ENCODE data around the gene AIFM3. TPM values are rescaled to one million over a fixed set of nuclear protein-coding genes. Genes with fewer than 3 reads are reported as not detected.
"Not testable (repeated sequence)": the region's sequence is repeated elsewhere in the genome, so short reads cannot be mapped to it uniquely, and the experiment has no call there.

Gene AIFM3
- total RNA-seq, 1 experiment from 2014 or later: not detected

- H3K4me3 ChIP-seq (ENCODE audit: low read length): no peak overlapping the region
- no peaks in the 10 kb centered on the region for H3K9me2 ChIP-seq (replicated peaks; ENCODE audit: insufficient read depth, low read length)
- no peaks in the 10 kb centered on the region for H3K9me3 ChIP-seq (ENCODE audit: low read length)
- H2AFZ ChIP-seq (ENCODE audit: low read length): no peak overlapping the region
- peaks cover 18% of the 10 kb centered on the region for H3K36me3 ChIP-seq (ENCODE audit: insufficient read depth, low read length)
- no peaks in the 10 kb centered on the region for H3K27me3 ChIP-seq (ENCODE audit: low read length)
- peaks cover 65% of the 10 kb centered on the region for H4K20me1 ChIP-seq (ENCODE audit: insufficient read depth, low read depth, low read length)
- DNase-seq: no peak
- H3K27ac ChIP-seq (ENCODE audit: low read length): no peak overlapping the region
- H3K4me1 ChIP-seq (ENCODE audit: low read length): peaks cover 11% of the 10 kb centered on the region
- H3K9ac ChIP-seq (ENCODE audit: low read length): no peak overlapping the region
- no peak overlapping the region for H3K4me2 ChIP-seq (ENCODE audit: low read depth, low read length, poor library complexity, severe bottlenecking)
- peaks cover 97% of the 10 kb centered on the region for H3K79me2 ChIP-seq (ENCODE audit: low read length)
These were observed 29.0 kb upstream of the AIFM3 start for GRCh38 chr22:20937794-20938671.

DNA sequence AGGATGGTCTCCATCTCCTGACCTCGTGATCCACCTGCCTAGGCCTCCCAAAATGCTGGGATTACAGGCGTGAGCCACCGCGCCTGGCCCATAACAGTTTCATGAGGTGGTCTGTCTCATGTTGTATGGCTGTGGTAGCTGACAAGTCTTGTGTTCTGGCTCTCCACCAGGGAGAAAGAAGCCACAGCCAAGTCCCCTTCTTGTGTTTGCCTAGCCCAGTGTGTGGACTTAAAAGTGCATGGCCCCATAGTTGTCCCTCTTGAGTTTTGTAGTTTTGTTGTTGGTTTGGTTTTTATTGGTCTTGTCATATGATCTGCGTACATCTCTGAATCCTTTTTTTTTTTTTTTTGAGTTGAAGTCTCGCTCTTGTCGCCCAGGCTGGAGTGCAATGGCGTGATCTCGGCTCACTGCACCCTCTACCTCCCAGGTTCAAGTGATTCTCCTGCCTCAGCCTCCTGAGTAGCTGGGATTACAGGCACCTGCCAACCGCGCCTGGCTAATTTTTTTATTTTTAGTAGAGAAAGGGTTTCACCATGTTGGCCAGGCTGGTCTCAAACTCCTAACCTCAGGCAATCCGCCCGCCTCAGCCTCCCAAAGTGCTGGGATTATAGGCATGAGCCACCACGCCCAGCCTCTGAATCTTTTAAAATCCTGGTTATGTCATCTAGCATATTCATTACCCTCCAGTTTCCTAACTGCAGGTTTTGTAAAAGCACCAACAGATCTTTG, 27.4 kb upstream of the AIFM3 start:
- H3K9me3 ChIP-seq (ENCODE audit: low read length); H3K9ac ChIP-seq (ENCODE audit: low read length); H3K27ac ChIP-seq (ENCODE audit: low read length); H3K9me2 ChIP-seq (replicated peaks; ENCODE audit: insufficient read depth, low read length); H3K4me2 ChIP-seq (ENCODE audit: low read depth, low read length, poor library complexity, severe bottlenecking); H3K4me3 ChIP-seq (ENCODE audit: low read length); DNase-seq; H3K27me3 ChIP-seq (ENCODE audit: low read length); H2AFZ ChIP-seq (ENCODE audit: low read length): not testable (repeated sequence)
- Histone ChIP-seq H3K36me3 (ENCODE audit: insufficient read depth, low read length) (peaks cover 12% of the 10 kb centered on the region), H4K20me1 (ENCODE audit: insufficient read depth, low read depth, low read length) (peaks cover 65% of the 10 kb centered on the region), H3K79me2 (ENCODE audit: low read length) (peaks cover 98% of the 10 kb centered on the region), H3K4me1 (ENCODE audit: low read length) (peaks cover 11% of the 10 kb centered on the region)

DNA sequence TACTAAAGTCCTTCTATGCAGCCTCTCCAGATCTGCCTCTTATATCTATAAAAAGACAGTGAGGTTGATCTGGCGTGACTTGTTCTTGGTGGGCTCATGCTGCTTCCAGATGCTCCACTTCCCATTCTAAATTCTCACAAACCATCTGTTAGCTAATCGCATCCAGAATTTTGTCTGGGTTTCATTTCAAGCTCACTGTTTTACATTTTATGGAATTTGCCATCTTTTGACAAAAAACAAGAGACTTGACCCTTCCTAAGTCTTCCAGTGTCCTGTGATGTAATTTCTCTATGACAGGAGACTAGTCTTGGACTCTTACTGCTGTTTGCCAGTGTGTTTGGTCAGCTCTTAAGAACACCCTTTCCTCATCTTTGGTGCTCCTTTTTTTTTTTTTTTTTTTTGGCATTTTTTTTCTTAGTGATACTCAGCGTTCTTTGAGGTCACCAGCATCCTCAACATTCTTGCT, 26.8 kb upstream of the AIFM3 start:
- H3K9me2 ChIP-seq (replicated peaks; ENCODE audit: insufficient read depth, low read length): no peaks in the 10 kb centered on the region
- H3K4me3 ChIP-seq (ENCODE audit: low read length): no peak overlapping the region
- H3K4me1 ChIP-seq (ENCODE audit: low read length): peaks cover 11% of the 10 kb centered on the region
- no peak overlapping the region for H3K4me2 ChIP-seq (ENCODE audit: low read depth, low read length, poor library complexity, severe bottlenecking)
- H3K36me3 ChIP-seq (ENCODE audit: insufficient read depth, low read length): peaks cover 12% of the 10 kb centered on the region
- H4K20me1 ChIP-seq (ENCODE audit: insufficient read depth, low read depth, low read length): peaks cover 68% of the 10 kb centered on the region
- no peaks in the 10 kb centered on the region for H3K27me3 ChIP-seq (ENCODE audit: low read length)
- no peak overlapping the region for H3K27ac ChIP-seq (ENCODE audit: low read length)
- H3K79me2 ChIP-seq (ENCODE audit: low read length): peaks cover 98% of the 10 kb centered on the region
- H2AFZ ChIP-seq (ENCODE audit: low read length): no peak overlapping the region
- H3K9ac ChIP-seq (ENCODE audit: low read length): no peak overlapping the region
- no peaks in the 10 kb centered on the region for H3K9me3 ChIP-seq (ENCODE audit: low read length)
- no peak for DNase-seq

DNA sequence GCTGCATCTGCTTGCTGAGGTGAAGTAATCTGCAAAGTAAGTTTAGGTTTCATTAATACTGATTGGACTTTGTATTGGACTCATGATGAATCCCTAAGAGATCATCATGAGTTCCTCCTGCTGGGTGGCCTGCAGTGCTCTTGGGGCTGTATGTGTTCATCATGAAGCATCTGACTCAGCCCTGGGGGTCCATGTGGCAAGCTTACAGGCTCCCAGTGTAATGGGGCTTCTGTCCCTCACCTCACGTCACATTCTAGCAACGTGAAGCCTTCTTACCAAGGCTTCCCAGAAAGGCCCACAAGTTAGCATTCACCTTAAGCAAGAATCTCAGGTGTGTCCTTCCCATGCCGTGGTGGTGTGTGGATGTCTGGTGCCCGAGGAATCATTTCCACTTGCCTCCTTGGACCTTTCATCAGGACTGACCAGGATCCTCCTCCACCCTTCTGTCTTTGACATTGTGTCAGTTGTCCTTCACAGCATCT, 26.1 kb upstream of the AIFM3 start:
- H3K27me3 ChIP-seq (ENCODE audit: low read length): no peaks in the 10 kb centered on the region
- H3K36me3 ChIP-seq (ENCODE audit: insufficient read depth, low read length): peaks cover 17% of the 10 kb centered on the region
- peaks cover 74% of the 10 kb centered on the region for H4K20me1 ChIP-seq (ENCODE audit: insufficient read depth, low read depth, low read length)
- no peak overlapping the region for H3K4me2 ChIP-seq (ENCODE audit: low read depth, low read length, poor library complexity, severe bottlenecking)
- H3K4me1 ChIP-seq (ENCODE audit: low read length): peaks cover 11% of the 10 kb centered on the region
- H3K9ac ChIP-seq (ENCODE audit: low read length): no peak overlapping the region
- no peak overlapping the region for H2AFZ ChIP-seq (ENCODE audit: low read length)
- DNase-seq: no peak
- no peak overlapping the region for H3K4me3 ChIP-seq (ENCODE audit: low read length)
- H3K79me2 ChIP-seq (ENCODE audit: low read length): peaks cover 98% of the 10 kb centered on the region
- no peaks in the 10 kb centered on the region for H3K9me3 ChIP-seq (ENCODE audit: low read length)
- H3K9me2 ChIP-seq (replicated peaks; ENCODE audit: insufficient read depth, low read length): no peaks in the 10 kb centered on the region
- no peak overlapping the region for H3K27ac ChIP-seq (ENCODE audit: low read length)

DNA sequence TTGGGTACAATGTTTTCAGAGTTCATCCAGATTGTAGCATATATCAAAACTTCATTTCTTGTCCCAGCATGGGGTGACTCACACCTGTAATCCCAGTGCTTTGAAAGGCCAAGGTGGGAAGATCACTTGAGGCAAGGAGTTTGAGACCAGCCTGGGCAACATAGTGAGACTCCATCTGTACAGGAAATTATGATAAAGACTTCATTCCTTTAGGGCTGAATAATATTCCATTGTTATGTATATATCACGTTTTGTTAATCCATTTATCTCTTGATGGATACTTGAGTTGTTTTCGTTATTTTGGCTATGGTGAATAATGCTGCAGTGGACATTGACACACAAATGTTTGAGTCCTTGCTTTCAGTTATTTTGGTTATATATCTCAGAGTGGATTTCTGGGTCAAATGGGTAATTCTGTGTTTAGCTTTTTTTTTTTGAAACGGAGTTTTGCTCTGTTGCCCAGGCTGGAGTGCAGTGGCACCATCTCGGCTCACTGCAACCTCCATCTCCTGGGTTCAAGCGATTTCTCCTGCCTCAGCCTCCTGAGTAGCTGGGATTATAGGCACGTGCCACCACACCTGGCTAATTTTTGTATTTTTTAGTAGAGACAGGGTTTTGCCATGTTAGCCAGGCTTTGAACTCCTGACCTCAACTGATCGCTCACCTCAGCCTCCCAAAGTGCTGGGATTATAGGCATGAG, 24.7 kb upstream of the AIFM3 start:
- H2AFZ ChIP-seq (ENCODE audit: low read length); H3K9me3 ChIP-seq (ENCODE audit: low read length); H3K4me1 ChIP-seq (ENCODE audit: low read length); H3K4me2 ChIP-seq (ENCODE audit: low read depth, low read length, poor library complexity, severe bottlenecking); H3K27me3 ChIP-seq (ENCODE audit: low read length); DNase-seq; H3K4me3 ChIP-seq (ENCODE audit: low read length); H3K9ac ChIP-seq (ENCODE audit: low read length); H3K27ac ChIP-seq (ENCODE audit: low read length); H3K9me2 ChIP-seq (replicated peaks; ENCODE audit: insufficient read depth, low read length): not testable (repeated sequence)
- Histone ChIP-seq H3K36me3 (ENCODE audit: insufficient read depth, low read length) (peaks cover 13% of the 10 kb centered on the region; the same call in 1 of the 2 replicates), H4K20me1 (ENCODE audit: insufficient read depth, low read depth, low read length) (peaks cover 67% of the 10 kb centered on the region), H3K79me2 (ENCODE audit: low read length) (peaks cover 98% of the 10 kb centered on the region)

- Histone ChIP-seq H4K20me1 (ENCODE audit: insufficient read depth, low read depth, low read length) (peaks cover 68% of the 10 kb centered on the region), H3K9me3 (ENCODE audit: low read length) (no peaks in the 10 kb centered on the region), H3K4me3 (ENCODE audit: low read length) (no peak overlapping the region), H3K9ac (ENCODE audit: low read length) (no peak overlapping the region), H3K27me3 (ENCODE audit: low read length) (no peaks in the 10 kb centered on the region), H3K79me2 (ENCODE audit: low read length) (peaks cover 96% of the 10 kb centered on the region), H3K9me2 (replicated peaks; ENCODE audit: insufficient read depth, low read length) (no peaks in the 10 kb centered on the region), H2AFZ (ENCODE audit: low read length) (no peak overlapping the region), H3K4me1 (ENCODE audit: low read length) (peaks cover under 1% of the 10 kb centered on the region; the same call in 1 of the 2 replicates), H3K36me3 (ENCODE audit: insufficient read depth, low read length) (peaks cover 15% of the 10 kb centered on the region; the same call in 1 of the 2 replicates), H3K27ac (ENCODE audit: low read length) (no peak overlapping the region), H3K4me2 (ENCODE audit: low read depth, low read length, poor library complexity, severe bottlenecking) (no peak overlapping the region)
- DNase-seq: no peak
These were observed 23.7 kb upstream of the AIFM3 start for GRCh38 chr22:20943104-20943933.

DNA sequence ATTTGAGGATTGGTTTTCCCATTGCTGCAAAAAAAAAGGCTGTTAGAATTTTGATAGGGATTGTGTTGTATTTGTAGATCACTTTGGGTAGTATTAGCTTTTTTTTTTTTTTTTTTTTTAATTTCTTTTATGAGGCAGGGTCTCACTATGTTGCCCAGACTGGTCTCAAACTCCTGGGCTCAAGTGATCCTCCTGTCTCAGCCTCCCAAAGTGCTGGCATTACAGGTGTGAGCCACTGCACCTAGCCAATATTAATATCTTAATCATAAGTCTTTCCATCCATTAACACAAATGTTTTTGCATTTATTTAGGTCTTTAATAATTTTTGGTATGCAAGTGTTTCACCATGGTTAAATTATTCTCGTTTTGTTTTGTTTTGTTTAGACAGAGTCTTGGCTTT, 23.0 kb upstream of the AIFM3 start:
- Histone ChIP-seq H3K9me2 (replicated peaks; ENCODE audit: insufficient read depth, low read length) (no peaks in the 10 kb centered on the region), H3K36me3 (ENCODE audit: insufficient read depth, low read length) (peaks cover 18% of the 10 kb centered on the region; the same call in 1 of the 2 replicates), H3K4me2 (ENCODE audit: low read depth, low read length, poor library complexity, severe bottlenecking) (no peak overlapping the region), H3K9ac (ENCODE audit: low read length) (no peak overlapping the region), H3K9me3 (ENCODE audit: low read length) (no peaks in the 10 kb centered on the region), H3K4me3 (ENCODE audit: low read length) (no peak overlapping the region), H3K79me2 (ENCODE audit: low read length) (peaks cover 96% of the 10 kb centered on the region), H3K27me3 (ENCODE audit: low read length) (no peaks in the 10 kb centered on the region), H3K4me1 (ENCODE audit: low read length) (no peaks in the 10 kb centered on the region; the same call in 1 of the 2 replicates), H2AFZ (ENCODE audit: low read length) (no peak overlapping the region), H4K20me1 (ENCODE audit: insufficient read depth, low read depth, low read length) (peaks cover 70% of the 10 kb centered on the region), H3K27ac (ENCODE audit: low read length) (no peak overlapping the region)
- DNase-seq: no peak

All from Karpas-422 (cell line).